HG02840 (cell line): ENCODE results near the gene MACF1.

Experiments used
- ATAC-seq: cut with Tn5 transposase; IDR thresholded peaks from one replicate; pipeline ENCODE4 v1.9.1; 2021; ENCODE audit warnings: mild to moderate bottlenecking, moderate library complexity, moderate number of reproducible peaks; ENCODE audit not compliant: unreplicated experiment, low FRiP score

The MACF1 gene

GRCh38 chr1:39213511-39214002, 9.1 kb downstream of the MACF1 start:
- ATAC-seq = no peak

- no peak for ATAC-seq
Observed at GRCh38 chr1:39214021-39214713, 9.7 kb downstream of the MACF1 start.

DNA sequence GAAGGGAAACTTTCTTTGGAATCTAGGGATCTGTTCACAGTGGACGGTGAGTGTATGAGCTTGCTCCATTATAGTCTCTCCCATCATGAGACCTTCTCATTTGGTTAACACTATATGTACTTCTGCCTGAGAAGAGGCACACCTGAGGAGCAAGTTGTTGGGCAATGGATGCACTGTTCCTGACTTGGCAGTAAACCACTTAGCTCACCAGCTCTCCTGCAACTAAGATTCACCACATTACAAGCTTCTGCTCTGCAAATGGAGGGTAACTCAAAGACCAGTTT, 10.2 kb downstream of the MACF1 start:
- peak; percentile 14 for ATAC-seq

DNA sequence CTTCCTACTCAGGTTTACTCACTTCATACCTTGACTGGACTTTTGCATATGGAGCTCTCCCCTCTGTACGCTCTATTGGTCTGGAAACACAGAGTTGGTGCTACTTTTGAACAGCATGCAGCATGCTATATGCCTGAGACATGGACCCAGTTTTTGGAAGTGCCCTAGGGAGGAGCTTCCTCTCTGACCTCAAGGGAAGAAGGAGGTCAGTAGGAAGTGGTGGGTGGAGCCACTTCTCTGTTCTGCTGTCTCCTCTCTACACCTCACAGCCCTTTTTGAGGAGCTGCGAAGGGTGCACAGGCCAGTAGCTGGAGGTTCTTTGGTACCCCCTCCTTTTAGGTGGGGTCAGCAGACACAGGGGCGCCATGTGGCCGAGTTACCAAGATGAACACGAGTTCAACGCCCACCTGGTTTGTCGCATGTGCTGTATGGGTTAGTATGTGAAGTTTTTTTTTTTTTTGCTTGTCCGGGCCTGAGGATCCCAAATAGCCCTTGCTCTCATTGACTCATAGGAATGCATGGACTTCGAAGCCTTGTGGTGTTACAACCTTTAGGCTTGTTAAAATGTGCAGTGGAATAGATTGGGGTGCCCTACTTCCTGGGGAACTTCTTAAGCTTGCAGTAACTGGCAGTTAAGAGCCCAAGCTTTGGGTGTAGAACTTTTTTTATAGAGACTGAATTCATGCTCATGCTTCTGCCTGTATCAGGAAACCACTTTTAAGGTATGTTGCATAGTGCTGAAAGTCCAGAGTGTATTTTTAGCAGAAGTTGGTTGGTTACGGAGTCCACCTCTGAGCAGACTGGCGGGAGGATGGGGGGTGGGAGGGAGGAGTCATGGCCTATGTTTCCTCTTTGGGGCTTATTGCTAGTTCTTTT, 10.7 kb downstream of the MACF1 start:
- peak; percentile 46 for ATAC-seq

GRCh38 chr1:39216771-39217170, 12.3 kb downstream of the MACF1 start:
- no peak for ATAC-seq

GRCh38 chr1:39220891-39221870, 16.7 kb downstream of the MACF1 start:
- no peak for ATAC-seq

DNA sequence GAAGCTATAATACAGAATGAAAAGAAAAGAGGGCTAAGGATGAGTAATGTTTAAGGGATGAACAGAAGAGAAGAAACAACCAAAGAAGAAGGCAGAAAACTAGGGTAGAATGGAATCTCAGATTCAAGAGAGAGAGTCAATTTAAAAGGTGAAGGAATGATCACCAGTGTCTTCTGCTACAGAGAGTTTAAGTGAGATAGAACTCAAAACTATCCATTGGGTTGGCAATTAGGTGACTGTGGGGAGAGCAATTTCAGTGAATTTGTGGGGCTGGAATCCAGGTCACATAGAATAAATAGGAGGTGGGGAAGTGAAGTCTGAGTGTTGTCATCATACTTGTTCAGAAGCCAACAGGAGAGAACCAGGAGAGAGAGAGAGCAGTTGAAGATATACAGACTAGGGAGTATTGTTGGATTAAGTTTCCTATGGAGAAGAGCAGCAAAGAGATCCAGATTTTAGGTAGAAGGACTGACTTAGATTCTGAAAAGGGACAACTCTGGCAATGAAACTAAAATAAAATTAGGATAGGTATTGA, 19.9 kb downstream of the MACF1 start:
- ATAC-seq = no peak

DNA sequence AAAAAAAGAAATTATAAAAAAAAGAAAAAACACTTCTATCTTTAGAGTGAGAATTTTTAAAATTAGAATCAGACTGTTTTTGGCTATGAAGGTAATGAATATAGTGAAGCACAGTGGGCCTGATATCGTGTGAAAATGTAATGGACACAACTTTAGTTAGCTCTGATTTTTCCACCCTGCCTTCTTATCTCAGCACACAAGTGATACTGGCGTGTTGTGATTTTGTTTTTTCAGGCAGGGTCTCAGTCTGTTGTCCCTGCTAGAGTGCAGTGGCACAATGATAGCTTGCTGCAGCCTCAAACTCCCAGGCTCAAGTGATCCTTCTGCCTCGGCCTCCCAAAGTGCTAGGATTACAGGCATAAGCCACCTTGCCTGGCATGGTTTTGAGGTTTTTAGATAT, 22.3 kb downstream of the MACF1 start:
- ATAC-seq = no peak

DNA sequence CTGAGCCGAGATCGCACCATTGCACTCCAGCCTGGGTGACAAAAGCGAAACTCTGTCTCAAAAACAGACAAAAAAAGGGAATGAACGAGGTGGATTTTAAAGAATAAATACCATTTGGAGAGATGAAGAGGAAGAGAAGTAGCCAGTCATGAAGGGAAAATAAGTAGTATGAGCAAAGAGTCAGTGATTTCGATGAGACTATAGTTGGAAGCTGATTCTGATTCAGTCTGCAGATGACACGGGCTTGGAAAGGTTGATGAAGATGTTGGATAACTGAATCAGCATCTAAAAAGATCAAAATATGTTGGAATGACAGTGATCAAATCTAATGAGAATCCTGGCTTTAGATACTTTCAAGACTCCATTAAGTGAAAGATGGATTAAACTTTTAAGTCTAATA, 23.8 kb downstream of the MACF1 start:
- ATAC-seq = no peak

DNA sequence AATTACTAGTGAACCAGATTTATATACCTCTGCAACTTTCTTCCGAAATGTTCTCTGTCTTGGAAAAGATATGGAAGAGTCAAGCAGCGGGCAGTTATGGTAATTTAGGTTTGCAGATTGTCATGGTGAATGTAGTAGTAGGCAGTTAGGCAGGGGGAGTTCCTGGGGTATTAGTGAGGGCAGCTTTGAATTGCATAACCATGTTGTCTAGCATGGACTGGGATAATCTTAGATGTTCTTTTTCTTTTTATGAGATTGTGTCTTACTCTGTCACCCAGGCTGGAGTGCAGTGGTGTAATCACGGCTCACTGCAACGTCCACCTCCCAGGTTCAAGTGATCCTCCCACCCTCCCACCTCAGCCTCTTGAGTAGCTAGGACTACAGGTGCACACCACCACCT, 25.0 kb downstream of the MACF1 start:
- no peak for ATAC-seq

- ATAC-seq = no peak
Observed at GRCh38 chr1:39230261-39231190, 26.0 kb downstream of the MACF1 start.

DNA sequence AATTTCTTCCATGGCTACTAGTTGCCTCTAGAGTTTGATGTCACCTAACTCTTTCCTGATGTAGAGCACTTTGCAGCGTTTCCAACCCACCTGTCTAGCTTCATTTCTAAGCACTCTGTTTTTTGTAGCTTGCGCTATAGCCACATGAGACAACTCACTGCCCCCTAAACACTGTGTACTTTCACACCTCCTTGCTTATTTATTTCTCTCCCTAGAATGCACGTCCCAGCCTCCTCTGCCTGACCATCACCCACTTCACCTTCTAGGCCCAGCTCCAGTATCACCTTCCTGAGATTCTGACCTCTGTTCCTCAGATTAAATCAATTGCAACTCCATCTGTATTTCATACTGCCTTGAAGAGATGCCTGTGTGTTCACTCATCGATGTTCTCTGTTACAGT, 32.5 kb downstream of the MACF1 start:
- no peak for ATAC-seq

GRCh38 chr1:39238476-39238875, 34.0 kb downstream of the MACF1 start:
- ATAC-seq = no peak

GRCh38 chr1:39239968-39240367, 35.5 kb downstream of the MACF1 start:
- ATAC-seq = no peak

DNA sequence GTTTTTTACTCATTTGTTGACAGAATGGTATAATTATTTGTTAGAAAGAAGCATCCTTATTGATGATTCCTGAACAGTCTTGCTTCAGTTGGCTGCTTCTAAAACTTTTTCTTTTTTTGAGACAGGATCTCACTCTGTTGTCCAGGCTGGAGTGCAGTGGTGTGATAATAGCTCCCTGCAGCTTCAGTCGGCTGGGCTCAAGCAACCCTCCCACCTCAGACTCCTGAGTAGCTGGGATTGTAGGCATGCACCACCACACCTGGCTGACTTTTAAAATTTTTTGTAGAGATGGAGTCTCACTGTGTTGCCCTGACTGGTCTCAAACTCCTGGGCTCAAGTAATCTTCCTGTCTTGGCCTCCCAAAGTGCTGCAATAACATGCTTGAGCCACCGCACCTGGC, 38.8 kb downstream of the MACF1 start:
- ATAC-seq = no peak

DNA sequence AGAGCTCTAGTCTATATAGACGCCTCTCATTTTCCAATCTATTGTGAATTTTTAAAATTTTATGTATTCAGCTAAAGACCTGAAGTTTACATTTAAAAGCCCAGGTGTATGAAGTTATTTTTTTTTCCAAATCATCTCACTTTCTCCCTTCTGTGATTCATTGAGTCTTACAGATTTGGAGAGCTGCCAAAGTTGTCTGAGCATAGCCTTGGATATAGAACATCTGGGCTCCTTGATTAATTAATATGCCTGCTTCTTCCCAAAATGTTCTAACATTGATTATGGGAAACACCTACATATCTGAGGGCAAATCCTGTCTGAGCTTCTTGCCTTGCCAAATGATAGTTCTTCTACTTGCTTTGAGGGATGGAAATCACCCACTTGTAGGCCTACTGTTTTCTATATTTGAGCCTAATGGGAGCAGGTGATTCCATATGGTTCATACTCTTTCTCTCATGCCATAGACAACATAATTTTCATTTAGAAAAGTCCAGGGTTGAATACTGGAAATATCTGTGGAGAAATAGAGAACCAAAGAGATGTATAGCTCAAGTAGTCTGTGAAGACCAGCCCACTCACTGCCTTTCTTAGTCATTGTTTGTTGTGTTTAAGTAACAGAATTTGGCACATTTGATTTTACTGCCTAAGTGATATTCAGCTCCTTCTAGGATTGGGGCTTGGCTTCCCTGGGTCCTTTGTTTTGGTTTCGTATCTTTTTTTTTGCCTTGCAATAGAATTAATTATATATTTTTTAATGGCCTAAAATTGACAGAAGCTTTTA, 46.2 kb downstream of the MACF1 start:
- no peak for ATAC-seq

DNA sequence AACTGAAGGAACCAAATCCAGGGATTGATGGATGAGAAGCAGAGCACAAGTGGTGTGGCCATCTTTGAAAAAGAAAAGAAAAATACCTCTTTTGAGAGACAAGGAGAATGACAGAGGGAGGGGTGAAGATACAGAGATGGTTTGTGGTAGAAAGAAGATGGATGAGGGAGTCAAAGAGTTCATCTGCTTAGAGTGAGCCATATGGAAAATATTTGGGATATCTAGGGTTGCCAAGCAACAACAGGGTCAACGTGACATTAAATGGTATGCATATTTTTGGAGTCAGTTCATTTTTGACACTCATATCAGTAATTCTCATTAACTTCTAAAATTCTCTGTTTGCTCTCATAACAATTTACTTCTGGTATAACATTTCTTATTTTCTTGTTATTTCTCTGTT, 50.7 kb downstream of the MACF1 start:
- no peak for ATAC-seq

- ATAC-seq = no peak
Observed at GRCh38 chr1:39258146-39258924, 53.8 kb downstream of the MACF1 start.
